Upper lobe of left lung (tissue), 6 donors: ENCODE measurements around the gene KITLG. TPM values are rescaled to one million over a fixed set of nuclear protein-coding genes. Genes with fewer than 3 reads are reported as not detected.

Experiments used
- ATAC-seq, 2 donors: fragments of 200-7000 bp; cut with Tn5 transposase; one replicate each; pipeline ENCODE4 v1.9.1; 2022; ENCODE audit warnings: mild to moderate bottlenecking in 2 of 2, moderate library complexity in 2 of 2; ENCODE audit not compliant: low FRiP score in 2 of 2
- DNase-seq, 2 donors: peaks; one replicate each; pipeline ENCODE4 v3.0.0-alpha.2; 2019 to 2020
- H3K27ac ChIP-seq, 4 donors: fragments of 200-600 bp; sonication (generic); one replicate each; pipeline ENCODE4 v1.5.1; 2016 to 2019
- H3K27me3 ChIP-seq, 4 donors: fragments of 200-600 bp; sonication (generic); one replicate each; pipeline ENCODE4 v1.5.1; 2017 to 2019
- H3K36me3 ChIP-seq, 4 donors: fragments of 200-600 bp; sonication (generic); one replicate each; pipeline ENCODE4 v1.5.1; 2016 to 2019
- H3K4me1 ChIP-seq, 4 donors: fragments of 200-600 bp; sonication (generic); one replicate each; pipeline ENCODE4 v1.5.1; 2018 to 2019
- H3K4me3 ChIP-seq, 4 donors: fragments of 200-600 bp; sonication (generic); one replicate each; pipeline ENCODE4 v1.5.1; 2017 to 2019; ENCODE audit warnings: mild to moderate bottlenecking in 2 of 4, moderate library complexity in 1 of 4
- H3K9me3 ChIP-seq, 4 donors: fragments of 200-600 bp; sonication (generic); one replicate each; pipeline ENCODE4 v1.5.1; 2018 to 2019
- EP300 ChIP-seq, 4 donors: sonication (generic); formaldehyde crosslinking; IDR thresholded peaks; one replicate each; pipeline ENCODE4 v1.5.1; 2017; ENCODE audit warnings: antibody characterized with exemption in 4 of 4, control low read depth in 2 of 4
- POLR2A ChIP-seq, 4 donors: fragments of 450-650 bp; IDR thresholded peaks; one replicate each; pipeline ENCODE4 v1.5.1; 2016 to 2017; ENCODE audit warnings: antibody characterized with exemption in 4 of 4, mild to moderate bottlenecking in 2 of 4
- POLR2AphosphoS5 ChIP-seq, 2 donors: sonication (generic); formaldehyde crosslinking; IDR thresholded peaks; one replicate each; pipeline ENCODE4 v1.5.1; 2017; ENCODE audit warnings: antibody characterized with exemption in 2 of 2
- WGBS, 2 donors: methylation state at CpG; one replicate each; pipeline ENCODE4 v1.1.5; 2017 to 2018; 5-methylcytosine and 5-hydroxymethylcytosine counted together
- total RNA-seq, 6 donors: library from RNA; depleted of rRNA in 4 of 6; stranded (reverse); fragments of >200 nt in 4 of 6; gene quantifications; one replicate each; pipeline versions ENCODE4 v1.1.0 to v1.2.1, GENCODE V29; 2016 to 2021
- TF ChIP-seq, protein P1 (sequence below), 6 experiments: fragments of 450-650 bp in 4 of 6; fragments of 200-600 bp in 2 of 6; sonication (generic) in 2 of 6; IDR thresholded peaks; one replicate each; pipeline ENCODE4 v1.5.1; 2016 to 2019; ENCODE audit warnings: antibody characterized with exemption in 6 of 6
- donor health status: DM: no; HTN: no; CAD: no; lungs with moderate emphysema.
- donor health status: DM: no; HTN: yes; CAD: no; lungs with severe emphysema.

Gene KITLG
- total RNA-seq, 6 donors from 2014 or later = 10.2 to 72.7 (median 36.6) TPM

DNA sequence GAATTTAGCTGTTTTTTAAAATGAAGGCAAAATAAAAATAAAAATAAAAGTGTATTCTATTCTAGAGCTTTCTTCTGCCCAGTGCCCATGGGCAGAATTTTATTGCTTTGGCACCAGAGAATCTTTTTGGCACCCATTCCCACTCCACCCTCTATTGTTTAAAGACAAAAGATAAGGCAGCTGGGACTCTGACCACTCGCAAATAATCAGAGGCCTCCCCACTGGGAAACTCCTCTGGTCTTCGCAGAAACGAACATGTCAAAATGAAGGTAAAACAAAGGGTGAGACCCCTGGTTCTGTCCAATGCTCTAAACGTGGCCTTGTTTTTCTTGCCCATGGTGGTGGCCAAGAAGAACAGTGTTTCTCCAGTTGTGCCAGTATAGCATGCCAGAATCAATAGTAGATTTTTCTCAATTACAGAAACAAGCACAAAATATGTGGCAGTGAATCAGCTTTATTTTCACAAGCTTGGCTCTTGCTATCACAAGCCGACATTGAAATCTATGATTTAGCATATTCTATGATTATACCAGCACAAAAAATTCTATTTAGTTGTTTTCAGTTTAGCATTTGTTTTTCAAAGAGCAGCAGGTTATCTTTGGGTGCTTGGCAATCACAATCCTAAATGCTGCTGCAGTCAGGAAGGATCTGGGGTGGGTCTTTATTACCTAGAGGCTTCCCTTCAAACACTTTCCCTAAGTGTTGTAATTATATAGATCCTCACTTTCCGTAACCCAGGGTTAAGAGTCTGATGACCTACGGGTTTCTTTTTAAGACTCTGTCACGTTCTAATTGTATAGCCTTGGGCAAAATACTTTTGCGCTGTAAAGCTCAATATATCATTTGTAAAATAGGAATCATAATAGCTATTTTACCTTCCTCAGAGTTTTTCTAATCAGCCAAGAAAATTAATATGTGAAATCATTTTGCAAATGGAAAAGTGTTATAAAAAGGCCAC, 50.5 kb downstream of the KITLG start:
- H3K27ac ChIP-seq = peak overlapping the region in 3 of 4 donors; percentile 12 to 60 (median 41)
- no peaks in the 10 kb centered on the region for H3K9me3 ChIP-seq
- H3K4me3 ChIP-seq = no peak overlapping the region
- WGBS, 2 donors = 57 to 63% methylated on average over 9 of the region's 9 CpGs
- DNase-seq (no peak), ATAC-seq (no peak)
- no peak for TF ChIP-seq POLR2A (IDR thresholded peaks at IDR 0.05)
- TF ChIP-seq POLR2AphosphoS5 (IDR thresholded peaks at IDR 0.05) = no peak
- TF ChIP-seq, protein P1, sequence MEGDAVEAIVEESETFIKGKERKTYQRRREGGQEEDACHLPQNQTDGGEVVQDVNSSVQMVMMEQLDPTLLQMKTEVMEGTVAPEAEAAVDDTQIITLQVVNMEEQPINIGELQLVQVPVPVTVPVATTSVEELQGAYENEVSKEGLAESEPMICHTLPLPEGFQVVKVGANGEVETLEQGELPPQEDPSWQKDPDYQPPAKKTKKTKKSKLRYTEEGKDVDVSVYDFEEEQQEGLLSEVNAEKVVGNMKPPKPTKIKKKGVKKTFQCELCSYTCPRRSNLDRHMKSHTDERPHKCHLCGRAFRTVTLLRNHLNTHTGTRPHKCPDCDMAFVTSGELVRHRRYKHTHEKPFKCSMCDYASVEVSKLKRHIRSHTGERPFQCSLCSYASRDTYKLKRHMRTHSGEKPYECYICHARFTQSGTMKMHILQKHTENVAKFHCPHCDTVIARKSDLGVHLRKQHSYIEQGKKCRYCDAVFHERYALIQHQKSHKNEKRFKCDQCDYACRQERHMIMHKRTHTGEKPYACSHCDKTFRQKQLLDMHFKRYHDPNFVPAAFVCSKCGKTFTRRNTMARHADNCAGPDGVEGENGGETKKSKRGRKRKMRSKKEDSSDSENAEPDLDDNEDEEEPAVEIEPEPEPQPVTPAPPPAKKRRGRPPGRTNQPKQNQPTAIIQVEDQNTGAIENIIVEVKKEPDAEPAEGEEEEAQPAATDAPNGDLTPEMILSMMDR (IDR thresholded peaks at IDR 0.05) = no peak
- TF ChIP-seq EP300 (IDR thresholded peaks at IDR 0.05) = no peak
- no peaks in the 10 kb centered on the region for H3K27me3 ChIP-seq
- H3K36me3 ChIP-seq = peaks cover 0 to 18% (median 0%) of the 10 kb centered on the region in 4 donors
- peaks cover 0 to 14% (median 9%) of the 10 kb centered on the region in 4 donors for H3K4me1 ChIP-seq

DNA sequence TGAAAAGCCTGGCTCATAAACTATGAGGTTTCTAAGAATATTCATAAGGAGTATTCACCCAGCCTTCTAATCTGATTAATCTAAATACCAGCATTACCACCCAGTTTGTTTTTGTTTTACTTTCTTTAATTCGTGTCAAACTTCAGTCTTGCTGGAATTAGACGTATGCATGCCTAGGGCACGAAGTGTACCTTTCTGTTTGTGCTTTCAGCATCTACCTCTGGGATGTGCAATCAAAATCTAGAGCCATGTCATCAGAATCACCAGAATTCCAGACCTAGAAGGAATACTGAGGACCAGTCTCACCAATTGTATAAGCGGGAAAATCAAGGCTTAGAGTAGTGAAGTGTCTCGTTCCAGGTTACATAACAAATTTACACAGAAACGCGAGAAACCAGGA, 57.3 kb downstream of the KITLG start:
- H3K4me1 ChIP-seq = peaks cover 14 to 22% (median 17%) of the 10 kb centered on the region in 4 donors
- DNase-seq (no peak), ATAC-seq (no peak)
- 89 to 94% methylated on average over 7 of the region's 7 CpGs for WGBS, 2 donors
- no peak overlapping the region for H3K4me3 ChIP-seq
- H3K27me3 ChIP-seq = no peaks in the 10 kb centered on the region
- TF ChIP-seq EP300 (IDR thresholded peaks at IDR 0.05) (no peak), POLR2AphosphoS5 (IDR thresholded peaks at IDR 0.05) (no peak), POLR2A (IDR thresholded peaks at IDR 0.05) (no peak)
- no peak overlapping the region for H3K27ac ChIP-seq
- H3K9me3 ChIP-seq = no peaks in the 10 kb centered on the region
- H3K36me3 ChIP-seq = peaks cover 0 to 17% (median 0%) of the 10 kb centered on the region in 4 donors

DNA sequence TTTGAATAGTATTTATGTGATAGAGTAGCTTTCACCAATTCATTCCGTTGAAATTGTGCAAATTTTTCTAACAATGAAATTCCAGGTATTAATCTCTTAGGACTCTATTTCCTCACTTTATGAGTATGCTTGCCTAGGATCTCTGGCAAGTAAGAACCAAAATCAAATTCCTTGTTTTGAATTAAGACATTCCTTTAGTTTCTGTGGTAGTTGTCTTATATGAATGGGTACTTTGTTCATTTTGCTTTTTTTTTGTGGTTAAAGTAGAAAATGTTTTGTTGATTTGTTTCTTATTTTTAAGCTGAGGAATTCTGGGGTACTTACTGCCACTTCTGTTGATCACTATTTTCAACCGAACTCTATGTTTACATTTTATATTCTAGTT, 59.8 kb downstream of the KITLG start:
- Histone ChIP-seq H3K9me3 (no peaks in the 10 kb centered on the region), H3K36me3 (peaks cover 0 to 6% (median 1%) of the 10 kb centered on the region in 4 donors), H3K27ac (no peak overlapping the region), H3K4me3 (no peak overlapping the region), H3K4me1 (peaks cover 14 to 22% (median 17%) of the 10 kb centered on the region in 4 donors), H3K27me3 (no peaks in the 10 kb centered on the region)
- 43 to 47% methylated on average over 2 of the region's 2 CpGs for WGBS, 2 donors
- DNase-seq = no peak
- no peak for ATAC-seq
- TF ChIP-seq EP300 (IDR thresholded peaks at IDR 0.05) = no peak
- no peak for TF ChIP-seq POLR2AphosphoS5 (IDR thresholded peaks at IDR 0.05)
- no peak for TF ChIP-seq POLR2A (IDR thresholded peaks at IDR 0.05)
- TF ChIP-seq, protein P1 (IDR thresholded peaks at IDR 0.05) = no peak

DNA sequence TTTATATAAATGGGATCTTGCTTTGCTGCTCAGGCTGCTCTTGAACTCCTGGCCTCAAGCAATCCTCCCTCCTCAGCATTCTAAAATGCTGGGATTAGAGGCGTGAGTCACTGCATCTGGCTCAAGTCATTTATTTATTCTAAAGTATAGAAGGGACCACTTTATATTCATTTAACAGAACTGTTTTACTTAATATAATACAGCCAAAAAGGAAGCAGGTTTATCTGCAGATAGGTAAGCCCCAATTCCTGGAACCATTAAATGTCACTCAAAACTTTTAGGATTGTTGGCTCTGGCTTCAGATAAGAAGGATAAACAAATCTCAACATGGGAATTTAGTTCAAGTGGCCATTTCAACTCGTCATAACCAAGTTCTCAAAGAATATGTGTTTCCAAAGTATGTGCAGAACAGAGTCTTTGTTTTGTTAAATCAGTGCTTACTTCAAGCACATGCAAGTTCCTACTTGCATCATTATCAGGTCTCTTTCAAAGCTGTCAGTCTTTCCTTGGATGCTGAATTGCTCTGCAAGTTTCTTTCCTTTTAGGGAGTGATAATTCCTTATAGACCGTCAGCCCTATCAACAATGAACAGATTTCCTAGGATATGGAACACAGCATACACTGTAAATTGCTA, 60.4 kb downstream of the KITLG start:
- 35 to 44% methylated on average over 3 of the region's 3 CpGs for WGBS, 2 donors
- ATAC-seq = peak; percentile 47 to 74
- Histone ChIP-seq H3K4me3 (no peak overlapping the region), H3K4me1 (peaks cover 14 to 22% (median 17%) of the 10 kb centered on the region in 4 donors), H3K9me3 (no peaks in the 10 kb centered on the region), H3K27me3 (no peaks in the 10 kb centered on the region), H3K27ac (peak overlapping the region in 3 of 4 donors; percentile 13 to 40 (median 23)), H3K36me3 (peaks cover 0 to 6% (median 2%) of the 10 kb centered on the region in 4 donors)
- no peak for DNase-seq
- no peak for TF ChIP-seq POLR2A (IDR thresholded peaks at IDR 0.05)
- peak in 1 of 2 donors; percentile 38 for TF ChIP-seq POLR2AphosphoS5 (IDR thresholded peaks at IDR 0.05)
- TF ChIP-seq EP300 (IDR thresholded peaks at IDR 0.05) = peak in 1 of 4 donors; percentile 49
- TF ChIP-seq, protein P1 (IDR thresholded peaks at IDR 0.05) = no peak

DNA sequence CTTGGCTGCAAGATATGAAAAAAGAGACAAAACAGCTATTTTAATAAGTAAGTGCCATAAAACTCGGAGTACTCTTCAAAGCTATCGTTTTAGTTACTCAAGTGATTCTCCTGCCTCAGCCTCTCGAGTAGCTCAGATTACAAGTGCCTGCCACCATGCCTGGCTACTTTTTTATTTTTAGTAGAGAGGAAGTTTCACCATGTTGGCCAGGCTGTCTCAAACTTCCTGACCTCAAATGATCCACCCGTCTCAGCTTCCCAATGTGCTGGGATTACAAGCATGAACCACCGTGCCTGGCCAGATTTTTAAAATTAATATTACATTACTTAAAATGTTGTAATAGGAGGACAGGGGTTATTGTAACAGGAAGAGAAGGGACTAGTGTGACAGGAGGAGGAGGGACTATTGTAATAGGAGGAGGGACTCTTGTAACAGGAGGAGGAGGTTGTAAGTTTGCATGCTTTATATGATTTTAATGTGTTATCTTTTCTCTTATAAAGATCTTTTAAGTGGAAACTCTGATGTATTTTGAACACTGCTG, 61.3 kb downstream of the KITLG start:
- TF ChIP-seq POLR2AphosphoS5 (IDR thresholded peaks at IDR 0.05) (no peak), POLR2A (IDR thresholded peaks at IDR 0.05) (no peak), EP300 (IDR thresholded peaks at IDR 0.05) (no peak)
- TF ChIP-seq, protein P1 (IDR thresholded peaks at IDR 0.05) = no peak
- Histone ChIP-seq H3K4me3 (no peak overlapping the region), H3K9me3 (no peaks in the 10 kb centered on the region), H3K27ac (no peak overlapping the region), H3K4me1 (peaks cover 14 to 22% (median 17%) of the 10 kb centered on the region in 4 donors), H3K27me3 (no peaks in the 10 kb centered on the region), H3K36me3 (peaks cover 0 to 6% (median 2%) of the 10 kb centered on the region in 4 donors)
- DNase-seq = peak in 1 of 2 donors; percentile 22
- WGBS, 2 donors = 44 to 48% methylated on average over 5 of the region's 5 CpGs
- peak in 1 of 2 donors; percentile 12 for ATAC-seq
